GM12878 (cell line): ENCODE data around the gene RPL37A. TPM values are rescaled to one million over a fixed set of nuclear protein-coding genes. Genes with fewer than 3 reads are reported as not detected.
"Not testable (repeated sequence)": the region's sequence is repeated elsewhere in the genome, so short reads cannot be mapped to it uniquely, and the experiment has no call there.

Experiments used
- ATAC-seq: fragments of 200-7000 bp; cut with Tn5 transposase; 3 replicates; pipeline ENCODE4 v1.9.1; 2020; ENCODE audit warnings: mild to moderate bottlenecking, moderate library complexity
- BruUV-seq: library from RNA; stranded (reverse); fragments of 400-500 nt; replicated peaks from 2 replicates; lab custom pipeline; 2021; lab: Mats Ljungman, UMichigan
- CTCF ChIA-PET: fragments of 300-600 bp; sonication (Branson Sonifier 250); formaldehyde crosslinking; extraction: SDS; loops from one replicate; lab custom pipeline; 2021; ENCODE audit warnings: inconsistent platforms; lab: Yijun Ruan, JAX
- POLR2A ChIA-PET: fragments of 350-600 bp; formaldehyde crosslinking; extraction: SDS; loops from one replicate; lab custom pipeline; 2021; ENCODE audit warnings: inconsistent platforms; lab: Charles Lee
- RAD21 ChIA-PET: fragments of 300-600 bp; sonication (Branson Sonifier 250); formaldehyde crosslinking; loops from one replicate; lab custom pipeline; 2023; ENCODE audit warnings: antibody characterized with exemption; ENCODE audit not compliant: unreplicated experiment; lab: Charles Lee
- SMC1A ChIA-PET: fragments of 300-600 bp; sonication (Branson Sonifier 250); formaldehyde crosslinking; loops from one replicate; lab custom pipeline; 2023; ENCODE audit not compliant: unreplicated experiment, uncharacterized antibody; lab: Charles Lee
- DNase-seq: peaks from one replicate; pipeline ENCODE4 v3.0.0-alpha.2; 2011; ENCODE audit warnings: low read depth, low spot score
- FAIRE-seq: peaks from 3 replicates; lab custom pipeline; 2011; peaks lifted over from hg19 to GRCh38; lab: Jason Lieb, UNC
- H2AFZ ChIP-seq: 2 replicates; pipeline ENCODE4 v1.6.0; 2011; ENCODE audit warnings: low read depth, low read length, control low read depth; ENCODE audit not compliant: control insufficient read depth
- H3K27ac ChIP-seq: 2 replicates; pipeline ENCODE4 v1.5.1; 2011; ENCODE audit warnings: control low read depth; ENCODE audit not compliant: control insufficient read depth, insufficient read depth
- H3K27me3 ChIP-seq, 2 experiments: replicated peaks in 1 of 2; 2 replicates each; pipeline versions ENCODE4 v1.6.0 to v1.6.1; 2011; ENCODE audit warnings: low read length in 1 of 2; ENCODE audit not compliant: control insufficient read depth in 2 of 2, insufficient read depth in 2 of 2
- H3K36me3 ChIP-seq, 2 experiments: 2 replicates each; pipeline ENCODE4 v1.5.1; 2011; ENCODE audit warnings: low read length in 1 of 2; ENCODE audit not compliant: control insufficient read depth in 2 of 2, insufficient read depth in 2 of 2
- H3K4me1 ChIP-seq: 2 replicates; pipeline ENCODE4 v1.6.1; 2011; ENCODE audit warnings: mild to moderate bottlenecking, low read length, moderate library complexity, mixed read lengths; ENCODE audit not compliant: control insufficient read depth, insufficient read depth
- H3K4me2 ChIP-seq: 2 replicates; pipeline ENCODE4 v1.6.0; 2011; ENCODE audit warnings: control low read depth; ENCODE audit not compliant: control insufficient read depth, insufficient read depth
- H3K4me3 ChIP-seq: fragments of 200-600 bp; sonication (generic); 2 replicates; pipeline ENCODE4 v1.5.1; 2016
- H3K79me2 ChIP-seq: 2 replicates; pipeline ENCODE4 v1.6.0; 2011; ENCODE audit warnings: low read length; ENCODE audit not compliant: control insufficient read depth, insufficient read depth
- H3K9ac ChIP-seq: 2 replicates; pipeline ENCODE4 v1.8.0; 2011; ENCODE audit warnings: low read length, control low read depth, mixed read lengths; ENCODE audit not compliant: control insufficient read depth, insufficient read depth
- H3K9me3 ChIP-seq: replicated peaks from 3 replicates; pipeline ENCODE4 v1.5.1; 2011; ENCODE audit warnings: mild to moderate bottlenecking, low read length; ENCODE audit not compliant: control insufficient read depth, insufficient read depth
- H4K20me1 ChIP-seq: 2 replicates; pipeline ENCODE4 v1.6.0; 2011; ENCODE audit not compliant: control insufficient read depth, insufficient read depth
- JUND ChIP-seq: IDR thresholded peaks from 2 replicates; pipeline ENCODE4 v1.6.1; 2012; ENCODE audit warnings: low read depth, mild to moderate bottlenecking, low read length, improper control_type of control experiment, moderate library complexity
- SMC3 ChIP-seq: IDR thresholded peaks from 2 replicates; pipeline ENCODE4 v1.6.1; 2011; ENCODE audit warnings: low read length, improper control_type of control experiment, borderline replicate concordance
- WGBS: methylation state at CpG from one replicate; pipeline ENCODE4 v1.1.6; 2016; ENCODE audit warnings: low lambda C conversion rate; ENCODE audit not compliant: insufficient replicate concordance, insufficient coverage; ENCODE audit errors: missing lambda C conversion rate; 5-methylcytosine and 5-hydroxymethylcytosine counted together
- in situ Hi-C: fragments of 300-500 bp; cut with MboI; formaldehyde crosslinking; loops from 9 replicates; pipeline ENCODE4 v1.14.3; 2018; ENCODE audit warnings: mixed read lengths
- intact Hi-C: fragments of 100-400 bp; cut with micrococcal nuclease; formaldehyde crosslinking; loops from one replicate; pipeline ENCODE4 v1.14.2; 2022; ENCODE audit not compliant: unreplicated experiment
- polyA plus RNA-seq, 11 experiments: library from polyadenylated mRNA; depleted of rRNA in 4 of 11; unstranded in 6 of 11; stranded (reverse) in 5 of 11; fragments of >200 nt; fragmentation: Nextera tagmentation in 4 of 11; fragmentation: Illumina TruSeq in 1 of 11; extraction: Ambion mirVana in 4 of 11; extraction: Trizol in 1 of 11; gene quantifications; 1 replicate in 1 of 11; 2 replicates in 10 of 11; pipeline versions ENCODE4 v1.2.1 to v1.2.3, GENCODE V29; 2011 to 2016; ENCODE audit warnings: inconsistent platforms in 2 of 11, missing spikeins in 2 of 11, low read depth in 1 of 11
- total RNA-seq, 4 experiments: library from RNA; depleted of rRNA in 3 of 4; stranded (reverse); fragments of >200 nt in 3 of 4; fragmentation: Illumina TruSeq in 1 of 4; extraction: Trizol in 1 of 4; gene quantifications; 2 replicates each; pipeline versions ENCODE4 v1.2.1 to v1.2.3, GENCODE V29; 2013 to 2021
- TF ChIP-seq, protein P1 (sequence below): IDR thresholded peaks from 2 replicates; pipeline ENCODE4 v1.6.1; 2012; ENCODE audit warnings: improper control_type of control experiment, low read depth, low read length; ENCODE audit not compliant: insufficient replicate concordance
- TF ChIP-seq, protein P2 (sequence below): IDR thresholded peaks from 2 replicates; pipeline ENCODE4 v1.6.1; 2011; ENCODE audit warnings: low read depth, low read length, improper control_type of control experiment, borderline replicate concordance

RPL37A gene
- total and polyA plus RNA-seq, 10 of the 15 experiments (the other 5 are each of a cell fraction or from before 2014, with no cell fraction given), result 2,847 to 6,854 (median 5,110) TPM

DNA sequence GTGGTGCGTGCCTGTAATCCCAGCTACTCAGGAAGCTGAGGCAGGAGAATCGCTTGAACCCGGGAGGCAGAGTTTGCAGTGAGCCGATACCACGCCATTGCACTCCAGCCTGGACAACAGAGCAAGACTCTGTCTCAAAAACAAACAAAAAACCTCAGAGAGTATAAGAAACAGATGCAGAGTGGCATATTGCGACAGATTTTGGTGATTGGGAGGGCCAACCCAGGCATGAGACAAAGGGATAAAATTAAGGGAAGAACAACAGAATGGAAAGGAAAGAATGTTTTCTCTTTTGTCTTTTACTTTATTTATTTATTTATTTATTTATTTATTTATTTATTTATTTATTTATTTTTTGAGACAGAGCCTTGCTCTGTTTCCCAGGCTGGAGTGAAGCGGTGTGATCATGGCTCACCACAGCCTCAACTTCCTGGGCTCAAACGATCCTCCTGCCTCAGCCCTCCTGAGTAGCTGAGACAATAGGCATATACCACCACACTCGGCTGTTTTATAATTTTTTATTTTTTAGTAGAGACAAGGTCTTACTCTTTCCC is 20.0 kb downstream of the RPL37A start:
- H3K4me3 ChIP-seq, H3K4me1 ChIP-seq, H3K27ac ChIP-seq, DNase-seq, BruUV-seq, H2AFZ ChIP-seq, POLR2A ChIA-PET, H3K27me3 ChIP-seq, H3K36me3 ChIP-seq, H4K20me1 ChIP-seq, H3K9me3 ChIP-seq, H3K4me2 ChIP-seq, ATAC-seq, H3K79me2 ChIP-seq, FAIRE-seq, H3K9ac ChIP-seq: not testable (repeated sequence)
- RAD21 ChIA-PET, result interaction anchor here (0.9 to 12.8 kb wide), 12 partner anchors 11 to 297 kb away, joined by 3 to 239 read pairs (median 4); partner anchors contain the start of gene RPL37A
- in situ Hi-C loops, result loop anchor here (5.0 kb wide), 1 partner anchor 149 kb away; no protein-coding TSS in a partner anchor
- intact Hi-C loops, result loop anchor here (1.0 to 5.0 kb wide), 3 partner anchors 74 to 296 kb away; no protein-coding TSS in a partner anchor
- SMC1A ChIA-PET, result interaction anchor here (0.7 to 10.2 kb wide), 16 partner anchors 10 to 298 kb away, joined by 3 to 226 read pairs (median 4); no protein-coding TSS in a partner anchor
- CTCF ChIA-PET, result interaction anchor here (0.6 to 15.8 kb wide), 36 partner anchors 9 to 408 kb away, joined by 3 to 475 read pairs (median 4); partner anchors contain the start of gene RPL37A
- WGBS, result 68% methylated on average over 9 of the region's 9 CpGs

DNA sequence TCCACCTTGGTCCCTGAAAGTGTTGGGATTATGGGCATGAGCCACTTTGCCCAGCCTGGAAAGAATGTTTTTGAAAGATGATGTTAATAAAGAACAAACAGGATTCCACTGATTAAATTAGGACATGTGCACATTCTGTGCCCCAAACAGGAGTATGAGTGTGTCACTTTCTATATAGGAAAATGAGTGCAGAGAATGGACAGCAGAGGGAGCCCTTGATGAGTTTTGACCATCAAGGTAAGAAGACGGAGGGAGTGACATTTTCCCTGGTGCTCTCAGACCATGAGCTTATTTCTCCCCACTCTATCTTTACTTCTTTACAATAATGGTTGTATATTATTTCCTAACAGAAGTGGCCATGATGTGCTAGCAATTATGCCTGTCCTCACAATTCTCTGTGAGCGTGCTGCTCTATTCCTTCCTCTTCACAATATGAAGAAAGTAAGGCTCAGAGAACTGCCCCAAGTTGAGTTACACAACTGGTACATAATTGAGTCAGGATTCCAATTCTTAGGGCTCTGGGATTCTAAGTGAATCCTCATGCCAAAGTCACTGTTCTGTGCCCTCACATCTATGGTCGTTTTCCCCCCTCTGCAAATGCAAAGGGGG is 20.6 kb downstream of the RPL37A start:
- no peaks in the 10 kb centered on the region for H3K4me1 ChIP-seq
- no peak overlapping the region for H3K4me2 ChIP-seq
- H3K9ac ChIP-seq, result no peak overlapping the region
- H3K27me3 ChIP-seq, result no peaks in the 10 kb centered on the region
- FAIRE-seq, result peak; percentile 59
- no peaks in the 10 kb centered on the region for H3K79me2 ChIP-seq
- DNase-seq, result no peak
- no peaks in the 10 kb centered on the region for H3K9me3 ChIP-seq
- no peaks in the 10 kb centered on the region for H3K36me3 ChIP-seq
- SMC1A ChIA-PET, result interaction anchor here (0.6 to 10.2 kb wide), 23 partner anchors 11 to 987 kb away, joined by 3 to 226 read pairs (median 4); no protein-coding TSS in a partner anchor
- H4K20me1 ChIP-seq, result no peaks in the 10 kb centered on the region
- no TSS peak for BruUV-seq
- ATAC-seq, result peak; percentile 94
- in situ Hi-C loops, result loop anchor here (5.0 kb wide), 1 partner anchor 148 kb away; no protein-coding TSS in a partner anchor
- 35% methylated on average over 3 of the region's 3 CpGs for WGBS
- H3K4me3 ChIP-seq, result no peak overlapping the region
- RAD21 ChIA-PET, result interaction anchor here (0.9 to 12.8 kb wide), 13 partner anchors 8 to 410 kb away, joined by 3 to 239 read pairs (median 5); partner anchors contain the start of gene XRCC5
- no peak overlapping the region for H2AFZ ChIP-seq
- CTCF ChIA-PET, result interaction anchor here (0.6 to 15.8 kb wide), 34 partner anchors 9 to 1185 kb away, joined by 3 to 475 read pairs (median 4); no protein-coding TSS in a partner anchor
- intact Hi-C loops, result loop anchor here (1.0 to 5.0 kb wide), 3 partner anchors 73 to 297 kb away; no protein-coding TSS in a partner anchor
- no peak overlapping the region for H3K27ac ChIP-seq
- POLR2A ChIA-PET, result interaction anchor here (0.6 kb wide), 1 partner anchor 149 kb away, joined by 3 read pairs; no protein-coding TSS in a partner anchor
- TF ChIP-seq, protein P1, sequence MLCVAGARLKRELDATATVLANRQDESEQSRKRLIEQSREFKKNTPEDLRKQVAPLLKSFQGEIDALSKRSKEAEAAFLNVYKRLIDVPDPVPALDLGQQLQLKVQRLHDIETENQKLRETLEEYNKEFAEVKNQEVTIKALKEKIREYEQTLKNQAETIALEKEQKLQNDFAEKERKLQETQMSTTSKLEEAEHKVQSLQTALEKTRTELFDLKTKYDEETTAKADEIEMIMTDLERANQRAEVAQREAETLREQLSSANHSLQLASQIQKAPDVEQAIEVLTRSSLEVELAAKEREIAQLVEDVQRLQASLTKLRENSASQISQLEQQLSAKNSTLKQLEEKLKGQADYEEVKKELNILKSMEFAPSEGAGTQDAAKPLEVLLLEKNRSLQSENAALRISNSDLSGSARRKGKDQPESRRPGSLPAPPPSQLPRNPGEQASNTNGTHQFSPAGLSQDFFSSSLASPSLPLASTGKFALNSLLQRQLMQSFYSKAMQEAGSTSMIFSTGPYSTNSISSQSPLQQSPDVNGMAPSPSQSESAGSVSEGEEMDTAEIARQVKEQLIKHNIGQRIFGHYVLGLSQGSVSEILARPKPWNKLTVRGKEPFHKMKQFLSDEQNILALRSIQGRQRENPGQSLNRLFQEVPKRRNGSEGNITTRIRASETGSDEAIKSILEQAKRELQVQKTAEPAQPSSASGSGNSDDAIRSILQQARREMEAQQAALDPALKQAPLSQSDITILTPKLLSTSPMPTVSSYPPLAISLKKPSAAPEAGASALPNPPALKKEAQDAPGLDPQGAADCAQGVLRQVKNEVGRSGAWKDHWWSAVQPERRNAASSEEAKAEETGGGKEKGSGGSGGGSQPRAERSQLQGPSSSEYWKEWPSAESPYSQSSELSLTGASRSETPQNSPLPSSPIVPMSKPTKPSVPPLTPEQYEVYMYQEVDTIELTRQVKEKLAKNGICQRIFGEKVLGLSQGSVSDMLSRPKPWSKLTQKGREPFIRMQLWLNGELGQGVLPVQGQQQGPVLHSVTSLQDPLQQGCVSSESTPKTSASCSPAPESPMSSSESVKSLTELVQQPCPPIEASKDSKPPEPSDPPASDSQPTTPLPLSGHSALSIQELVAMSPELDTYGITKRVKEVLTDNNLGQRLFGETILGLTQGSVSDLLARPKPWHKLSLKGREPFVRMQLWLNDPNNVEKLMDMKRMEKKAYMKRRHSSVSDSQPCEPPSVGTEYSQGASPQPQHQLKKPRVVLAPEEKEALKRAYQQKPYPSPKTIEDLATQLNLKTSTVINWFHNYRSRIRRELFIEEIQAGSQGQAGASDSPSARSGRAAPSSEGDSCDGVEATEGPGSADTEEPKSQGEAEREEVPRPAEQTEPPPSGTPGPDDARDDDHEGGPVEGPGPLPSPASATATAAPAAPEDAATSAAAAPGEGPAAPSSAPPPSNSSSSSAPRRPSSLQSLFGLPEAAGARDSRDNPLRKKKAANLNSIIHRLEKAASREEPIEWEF, result no peak
- TF ChIP-seq SMC3, result peak; percentile 94
- TF ChIP-seq, protein P2, sequence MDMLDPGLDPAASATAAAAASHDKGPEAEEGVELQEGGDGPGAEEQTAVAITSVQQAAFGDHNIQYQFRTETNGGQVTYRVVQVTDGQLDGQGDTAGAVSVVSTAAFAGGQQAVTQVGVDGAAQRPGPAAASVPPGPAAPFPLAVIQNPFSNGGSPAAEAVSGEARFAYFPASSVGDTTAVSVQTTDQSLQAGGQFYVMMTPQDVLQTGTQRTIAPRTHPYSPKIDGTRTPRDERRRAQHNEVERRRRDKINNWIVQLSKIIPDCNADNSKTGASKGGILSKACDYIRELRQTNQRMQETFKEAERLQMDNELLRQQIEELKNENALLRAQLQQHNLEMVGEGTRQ, result no peak
- no peak for TF ChIP-seq JUND
